GM23338 (cell line): Measurements from ENCODE around the gene HOXA3. TPM values are rescaled to one million over a fixed set of nuclear protein-coding genes. Genes with fewer than 3 reads are reported as not detected.
A peak's percentile ranks its signal among the peaks of the same experiment; 100 is the strongest.

ENCODE experiments used
- ATAC-seq: fragments of 200-7000 bp; cut with Tn5 transposase; 3 replicates; pipeline ENCODE4 v1.9.1; 2020
- DNase-seq: peaks from one replicate; pipeline ENCODE4 v3.0.0-alpha.2; 2015; ENCODE audit warnings: low spot score
- H2AFZ ChIP-seq: fragments of 200-600 bp; sonication (generic); 2 replicates; pipeline ENCODE4 v1.8.0; 2016; ENCODE audit warnings: antibody characterized with exemption, mild to moderate bottlenecking, moderate library complexity
- H3F3A ChIP-seq: fragments of 200-600 bp; sonication (generic); replicated peaks from 2 replicates; pipeline ENCODE4 v1.8.0; 2017; ENCODE audit warnings: antibody characterized with exemption, mixed run types, low read depth
- H3K27ac ChIP-seq: fragments of 200-600 bp; sonication (generic); 2 replicates; pipeline ENCODE4 v1.6.1; 2016; ENCODE audit warnings: low read depth
- H3K27me3 ChIP-seq: fragments of 200-600 bp; sonication (generic); 2 replicates; pipeline ENCODE4 v1.8.0; 2016; ENCODE audit warnings: mild to moderate bottlenecking, mixed run types, moderate library complexity; ENCODE audit not compliant: insufficient read depth
- H3K36me3 ChIP-seq: fragments of 200-600 bp; sonication (generic); 2 replicates; pipeline ENCODE4 v1.8.0; 2016; ENCODE audit warnings: mild to moderate bottlenecking; ENCODE audit not compliant: insufficient read depth
- H3K4me1 ChIP-seq: fragments of 200-600 bp; sonication (generic); 2 replicates; pipeline ENCODE4 v1.8.0; 2016; ENCODE audit warnings: mild to moderate bottlenecking, moderate library complexity; ENCODE audit not compliant: insufficient read depth
- H3K4me2 ChIP-seq: fragments of 200-600 bp; sonication (generic); 2 replicates; pipeline ENCODE4 v1.7.1; 2017; ENCODE audit warnings: mixed run types
- H3K4me3 ChIP-seq: fragments of 200-600 bp; sonication (generic); 2 replicates; pipeline ENCODE4 v1.6.1; 2016; ENCODE audit warnings: mixed run types
- H3K79me2 ChIP-seq: fragments of 200-600 bp; sonication (generic); replicated peaks from 2 replicates; pipeline ENCODE4 v1.8.0; 2017; ENCODE audit warnings: mild to moderate bottlenecking; ENCODE audit not compliant: insufficient read depth
- H3K9me2 ChIP-seq: fragments of 200-600 bp; sonication (generic); 2 replicates; pipeline ENCODE4 v1.8.0; 2017; ENCODE audit not compliant: insufficient read depth
- H4K20me1 ChIP-seq: fragments of 200-600 bp; sonication (generic); replicated peaks from 2 replicates; pipeline ENCODE4 v1.8.0; 2017; ENCODE audit warnings: mild to moderate bottlenecking; ENCODE audit not compliant: insufficient read depth
- H3K27ac Mint-ChIP-seq: 2 replicates; pipeline ENCODE4 v1.8.0; 2020; ENCODE audit warnings: inconsistent platforms, mild to moderate bottlenecking, moderate library complexity, mixed read lengths
- H3K27me3 Mint-ChIP-seq: 3 replicates; pipeline ENCODE4 v1.8.0; 2022; ENCODE audit warnings: low read depth, mild to moderate bottlenecking, moderate library complexity, mixed read lengths, inconsistent platforms; ENCODE audit not compliant: insufficient read depth, poor library complexity
- H3K36me3 Mint-ChIP-seq: 3 replicates; pipeline ENCODE4 v1.8.0; 2021; ENCODE audit warnings: low read depth, mild to moderate bottlenecking, inconsistent platforms, moderate library complexity, mixed read lengths
- H3K4me1 Mint-ChIP-seq: 3 replicates; pipeline ENCODE4 v1.8.0; 2020; ENCODE audit warnings: mild to moderate bottlenecking, inconsistent platforms, mixed read lengths
- H3K4me3 Mint-ChIP-seq: 3 replicates; pipeline ENCODE4 v1.8.0; 2021; ENCODE audit warnings: moderate library complexity, mild to moderate bottlenecking, inconsistent platforms, mixed read lengths
- H3K9me3 Mint-ChIP-seq: 3 replicates; pipeline ENCODE4 v1.8.0; 2020; ENCODE audit warnings: moderate library complexity, mild to moderate bottlenecking, inconsistent platforms, mixed read lengths
- EZH2 ChIP-seq: fragments of 200-600 bp; sonication (generic); IDR thresholded peaks from one replicate; pipeline ENCODE4 v1.8.0; 2017; ENCODE audit warnings: antibody characterized with exemption, mild to moderate bottlenecking, low read depth; ENCODE audit not compliant: unreplicated experiment
- EZH2phosphoT487 ChIP-seq: fragments of 200-600 bp; sonication (generic); IDR thresholded peaks from one replicate; pipeline ENCODE4 v1.8.1; 2018; ENCODE audit warnings: antibody characterized with exemption; ENCODE audit not compliant: unreplicated experiment
- STAT1 ChIP-seq: IDR thresholded peaks from one replicate; pipeline ENCODE4 v1.6.1; 2016; ENCODE audit warnings: antibody characterized with exemption; ENCODE audit not compliant: unreplicated experiment
- ZNF462 ChIP-seq: fragments of 250-450 bp; sonication (Bioruptor Pico); IDR thresholded peaks from 2 replicates; pipeline ENCODE4 v1.5.0; 2020; ENCODE audit warnings: mild to moderate bottlenecking, moderate library complexity
- polyA plus RNA-seq: library from polyadenylated mRNA; unstranded; fragments of >200 nt; fragmentation: Nextera tagmentation; extraction: Ambion mirVana; gene quantifications from 2 replicates; pipeline ENCODE4 v1.2.1, GENCODE V29; 2016
- total RNA-seq: library from RNA; depleted of rRNA; stranded (reverse); fragments of >200 nt; shearing (Covaris generic); gene quantifications from 2 replicates; pipeline ENCODE4 v1.2.3, GENCODE V29; 2014

Gene HOXA3
- total and polyA plus RNA-seq, 2 experiments from 2014 or later: not detected

- Histone ChIP-seq H3K36me3 (no peaks in the 10 kb centered on the region), H3K4me1 (peaks cover 7% of the 10 kb centered on the region; the same call in 1 of the 2 replicates), H3K4me3 (peak overlapping the region; percentile 62), H2AFZ (peak overlapping the region; percentile 56; the same call in 1 of the 2 replicates), H3K79me2 (no peaks in the 10 kb centered on the region), H3F3A (peaks cover 54% of the 10 kb centered on the region), H3K9me2 (no peaks in the 10 kb centered on the region), H4K20me1 (peaks cover 65% of the 10 kb centered on the region), H3K27me3 (peaks cover 100% of the 10 kb centered on the region), H3K4me2 (peak overlapping the region; percentile 84), H3K27ac (no peak overlapping the region)
- DNase-seq (no peak), ATAC-seq (no peak)
- Mint-ChIP-seq H3K4me1 (no peaks in the 10 kb centered on the region; the same call in 2 of the 3 replicates), H3K27ac (no peak overlapping the region), H3K36me3 (no peaks in the 10 kb centered on the region), H3K27me3 (peaks cover 96% of the 10 kb centered on the region), H3K9me3 (no peaks in the 10 kb centered on the region; the same call in 2 of the 3 replicates), H3K4me3 (peak overlapping the region; percentile 53)
- TF ChIP-seq EZH2: peak; percentile 87
- peak; percentile 6 for TF ChIP-seq EZH2phosphoT487
- no peak for TF ChIP-seq ZNF462 (CRISPR knock-in tag)
- no peak for TF ChIP-seq STAT1
Observed at GRCh38 chr7:27131390-27131819, 21.0 kb downstream of the HOXA3 start.
